ENCODE data around the gene MGME1.
"Not testable (repeated sequence)": the region's sequence is repeated elsewhere in the genome, so short reads cannot be mapped to it uniquely, and the experiment has no call there.

MGME1 gene

GRCh38 chr20:18020931-18021330 lies 52.1 kb downstream of the MGME1 start:
- DNase-seq (ENCODE audit: low spot score): no peak

- DNase-seq (ENCODE audit: low spot score): no peak
Measured at GRCh38 chr20:18024606-18025127, 55.8 kb downstream of the MGME1 start.

DNA sequence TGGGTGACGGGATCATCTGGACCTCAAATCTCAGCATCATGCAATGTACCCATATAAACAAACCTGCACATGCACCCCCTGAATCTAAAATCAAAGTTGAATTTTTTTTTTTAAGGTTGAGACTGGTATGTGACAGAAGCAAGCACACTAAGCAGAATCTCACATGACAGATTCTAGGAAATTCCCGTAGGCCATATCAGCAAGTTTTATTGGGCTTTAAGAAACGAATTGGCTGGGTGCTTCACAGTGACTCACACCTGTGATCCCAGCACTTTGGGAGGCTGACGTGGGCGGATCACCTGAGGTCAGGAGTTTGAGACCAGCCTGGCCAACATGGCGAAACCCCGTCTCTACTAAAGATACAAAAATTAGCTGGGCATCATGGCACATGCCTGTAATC lies 58.2 kb downstream of the MGME1 start:
- not testable (repeated sequence) for DNase-seq (ENCODE audit: low spot score)

- no peak for DNase-seq (ENCODE audit: low spot score)
Measured at GRCh38 chr20:18030020-18030419, 61.2 kb downstream of the MGME1 start.

- no peak for DNase-seq (ENCODE audit: low spot score)
Measured at GRCh38 chr20:18031050-18031449, 62.2 kb downstream of the MGME1 start.

GRCh38 chr20:18031888-18032509 lies 63.2 kb downstream of the MGME1 start:
- no peak for DNase-seq (ENCODE audit: low spot score)

GRCh38 chr20:18032977-18033892 lies 64.4 kb downstream of the MGME1 start:
- DNase-seq (ENCODE audit: low spot score): no peak

DNA sequence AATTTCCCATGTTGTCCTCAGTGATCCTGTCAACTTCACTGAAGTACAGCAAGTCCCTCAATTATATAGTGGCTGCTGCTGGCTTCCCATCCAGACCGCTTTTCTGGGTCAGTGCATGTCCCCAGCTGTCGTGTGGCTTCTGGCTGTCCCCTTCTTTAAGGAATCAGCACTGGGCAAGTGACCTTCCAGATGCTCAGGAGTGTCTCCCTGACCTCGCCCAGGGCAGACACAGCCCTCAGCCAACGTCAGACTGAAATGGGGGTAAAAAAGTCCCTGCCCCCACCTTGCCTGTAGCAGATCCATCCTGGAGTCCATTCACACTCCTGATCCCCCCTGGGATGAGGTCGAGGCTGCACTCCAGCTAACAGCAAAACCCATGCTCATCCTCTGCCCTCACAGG lies 65.2 kb downstream of the MGME1 start:
- no peak for DNase-seq (ENCODE audit: low spot score)

DNA sequence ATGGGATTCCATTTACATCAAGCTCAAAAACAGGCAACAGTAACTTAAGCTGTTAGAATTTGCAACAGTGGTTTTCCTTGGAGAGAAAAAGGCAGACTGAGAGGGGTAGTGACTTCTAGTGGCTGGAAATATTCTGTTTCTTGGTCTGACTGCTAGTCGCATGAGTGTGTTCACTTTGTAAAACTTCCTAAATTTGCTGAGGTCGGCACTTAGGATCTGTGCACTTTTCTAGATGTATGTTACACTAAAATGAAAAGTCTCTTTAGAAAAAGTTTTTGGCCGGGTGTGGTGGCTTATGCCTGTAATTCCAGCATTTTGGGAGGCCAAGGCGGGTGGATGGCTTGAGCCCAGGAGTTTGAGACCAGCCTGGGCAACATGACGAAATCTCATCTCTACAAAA lies 70.2 kb downstream of the MGME1 start:
- no peak for DNase-seq (ENCODE audit: low spot score)

All from putamen (tissue), 1 donor.